ENCODE data around the gene NUMB. TPM values are rescaled to one million over a fixed set of nuclear protein-coding genes. Genes with fewer than 3 reads are reported as not detected.

NUMB gene
- total RNA-seq, 1 donor from 2014 or later, result 92.4 TPM

DNA sequence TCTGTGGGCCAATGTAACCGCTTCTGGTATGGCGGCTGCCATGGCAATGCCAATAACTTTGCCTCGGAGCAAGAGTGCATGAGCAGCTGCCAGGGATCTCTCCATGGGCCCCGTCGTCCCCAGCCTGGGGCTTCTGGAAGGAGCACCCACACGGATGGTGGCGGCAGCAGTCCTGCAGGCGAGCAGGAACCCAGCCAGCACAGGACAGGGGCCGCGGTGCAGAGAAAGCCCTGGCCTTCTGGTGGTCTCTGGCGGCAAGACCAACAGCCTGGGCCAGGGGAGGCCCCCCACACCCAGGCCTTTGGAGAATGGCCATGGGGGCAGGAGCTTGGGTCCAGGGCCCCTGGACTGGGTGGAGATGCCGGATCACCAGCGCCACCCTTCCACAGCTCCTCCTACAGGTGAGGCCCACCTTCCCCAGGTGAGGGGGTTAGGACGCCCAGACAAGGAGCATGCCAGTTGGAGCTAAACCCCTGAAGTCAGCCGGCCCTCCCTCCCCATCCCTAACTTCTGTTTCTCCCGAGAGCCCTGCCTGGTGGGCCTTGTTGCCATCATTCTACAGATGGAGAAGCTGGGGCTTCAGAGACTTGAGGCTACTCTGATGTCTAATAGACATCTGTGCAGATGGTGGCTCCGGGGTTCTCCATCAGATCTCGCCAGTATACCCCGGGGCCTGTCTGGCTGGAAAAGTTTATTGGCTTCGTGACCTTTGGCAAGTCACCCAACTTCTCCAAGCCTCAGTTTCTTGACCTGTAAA lies 195.7 kb downstream of the NUMB start:
- no peak overlapping the region for H3K4me3 Mint-ChIP-seq (ENCODE audit: low read depth)
- no peaks in the 10 kb centered on the region for H3K36me3 Mint-ChIP-seq (ENCODE audit: insufficient read depth)
- no peaks in the 10 kb centered on the region for H3K4me1 Mint-ChIP-seq (ENCODE audit: low read depth)
- TF ChIP-seq, protein P1, sequence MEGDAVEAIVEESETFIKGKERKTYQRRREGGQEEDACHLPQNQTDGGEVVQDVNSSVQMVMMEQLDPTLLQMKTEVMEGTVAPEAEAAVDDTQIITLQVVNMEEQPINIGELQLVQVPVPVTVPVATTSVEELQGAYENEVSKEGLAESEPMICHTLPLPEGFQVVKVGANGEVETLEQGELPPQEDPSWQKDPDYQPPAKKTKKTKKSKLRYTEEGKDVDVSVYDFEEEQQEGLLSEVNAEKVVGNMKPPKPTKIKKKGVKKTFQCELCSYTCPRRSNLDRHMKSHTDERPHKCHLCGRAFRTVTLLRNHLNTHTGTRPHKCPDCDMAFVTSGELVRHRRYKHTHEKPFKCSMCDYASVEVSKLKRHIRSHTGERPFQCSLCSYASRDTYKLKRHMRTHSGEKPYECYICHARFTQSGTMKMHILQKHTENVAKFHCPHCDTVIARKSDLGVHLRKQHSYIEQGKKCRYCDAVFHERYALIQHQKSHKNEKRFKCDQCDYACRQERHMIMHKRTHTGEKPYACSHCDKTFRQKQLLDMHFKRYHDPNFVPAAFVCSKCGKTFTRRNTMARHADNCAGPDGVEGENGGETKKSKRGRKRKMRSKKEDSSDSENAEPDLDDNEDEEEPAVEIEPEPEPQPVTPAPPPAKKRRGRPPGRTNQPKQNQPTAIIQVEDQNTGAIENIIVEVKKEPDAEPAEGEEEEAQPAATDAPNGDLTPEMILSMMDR (IDR thresholded peaks at IDR 0.05; ENCODE audit: unreplicated experiment), result no peak
- no peaks in the 10 kb centered on the region for H3K9me3 Mint-ChIP-seq (ENCODE audit: low read depth)
- no peak overlapping the region for H3K27ac Mint-ChIP-seq
- DNase-seq (ENCODE audit: low spot score, unreplicated experiment), result no peak
- H3K27me3 Mint-ChIP-seq, result no peaks in the 10 kb centered on the region

DNA sequence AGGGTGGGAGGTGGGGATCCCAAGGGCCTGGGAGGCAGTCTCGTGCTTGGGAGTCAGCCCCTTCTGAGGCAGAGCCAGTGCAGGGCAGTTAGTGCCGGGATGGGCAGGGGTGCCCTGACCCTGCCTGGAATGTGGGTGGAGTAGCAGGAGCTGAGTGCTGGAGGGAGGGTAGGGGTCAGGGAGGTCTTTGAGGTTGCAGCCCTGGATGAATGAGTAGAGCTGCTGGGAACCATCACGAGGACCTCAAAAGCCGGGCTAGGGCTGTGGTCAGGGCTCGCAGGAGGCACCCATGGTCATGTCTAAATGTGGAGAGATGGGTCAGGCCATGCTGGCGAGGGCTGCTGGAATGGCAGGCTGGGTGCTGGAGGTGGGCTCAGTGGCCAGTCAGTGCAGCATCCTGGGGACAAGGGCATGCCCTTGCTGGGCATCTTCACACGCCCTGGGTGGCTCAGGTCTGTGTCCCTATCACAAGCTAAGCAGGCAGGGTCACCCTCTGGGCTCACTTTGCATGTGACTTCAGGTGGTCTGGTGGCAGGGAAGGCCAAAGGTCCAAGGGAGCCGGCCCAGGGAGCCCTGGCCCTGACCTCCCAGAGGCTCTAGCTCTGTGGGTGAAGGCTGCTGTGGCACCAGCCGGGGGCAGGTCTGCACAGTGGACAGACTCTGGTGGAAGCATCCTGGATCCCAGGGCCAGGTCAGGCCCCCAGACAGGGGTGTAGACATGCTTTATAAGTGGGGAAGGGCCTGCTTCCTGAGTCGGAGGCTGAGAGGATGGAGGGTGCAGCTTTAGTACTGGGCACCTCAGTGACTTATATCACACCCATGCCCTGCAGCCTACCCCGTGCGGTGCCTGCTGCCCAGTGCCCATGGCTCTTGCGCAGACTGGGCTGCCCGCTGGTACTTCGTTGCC lies 196.6 kb downstream of the NUMB start:
- Mint-ChIP-seq H3K4me1 (ENCODE audit: low read depth) (no peaks in the 10 kb centered on the region), H3K4me3 (ENCODE audit: low read depth) (no peak overlapping the region), H3K9me3 (ENCODE audit: low read depth) (no peaks in the 10 kb centered on the region), H3K27ac (no peak overlapping the region), H3K36me3 (ENCODE audit: insufficient read depth) (no peaks in the 10 kb centered on the region), H3K27me3 (no peaks in the 10 kb centered on the region)
- no peak for DNase-seq (ENCODE audit: low spot score, unreplicated experiment)
- TF ChIP-seq, protein P1 (IDR thresholded peaks at IDR 0.05; ENCODE audit: unreplicated experiment), result no peak

DNA sequence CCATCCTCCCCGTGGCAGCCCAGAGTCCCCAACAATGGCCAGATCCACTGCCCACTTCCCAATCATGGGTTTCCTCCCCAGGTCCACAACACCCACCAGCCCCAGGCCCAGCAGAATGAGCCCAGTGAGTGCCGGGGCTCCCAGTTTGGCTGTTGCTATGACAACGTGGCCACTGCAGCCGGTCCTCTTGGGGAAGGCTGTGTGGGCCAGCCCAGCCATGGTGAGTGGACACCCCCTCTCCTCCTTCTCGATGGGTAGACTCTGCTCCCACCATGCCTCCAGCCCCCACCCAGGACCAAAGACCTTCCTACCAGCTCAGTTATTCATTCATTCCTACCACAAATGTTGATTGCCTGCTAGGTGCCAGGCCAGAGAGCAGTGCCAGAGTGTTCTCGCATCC lies 197.3 kb downstream of the NUMB start:
- TF ChIP-seq, protein P1 (IDR thresholded peaks at IDR 0.05; ENCODE audit: unreplicated experiment), result no peak
- H3K4me1 Mint-ChIP-seq (ENCODE audit: low read depth), result no peaks in the 10 kb centered on the region
- H3K4me3 Mint-ChIP-seq (ENCODE audit: low read depth), result no peak overlapping the region
- no peaks in the 10 kb centered on the region for H3K36me3 Mint-ChIP-seq (ENCODE audit: insufficient read depth)
- DNase-seq (ENCODE audit: low spot score, unreplicated experiment), result no peak
- no peak overlapping the region for H3K27ac Mint-ChIP-seq
- H3K27me3 Mint-ChIP-seq, result no peaks in the 10 kb centered on the region
- H3K9me3 Mint-ChIP-seq (ENCODE audit: low read depth), result no peaks in the 10 kb centered on the region

DNA sequence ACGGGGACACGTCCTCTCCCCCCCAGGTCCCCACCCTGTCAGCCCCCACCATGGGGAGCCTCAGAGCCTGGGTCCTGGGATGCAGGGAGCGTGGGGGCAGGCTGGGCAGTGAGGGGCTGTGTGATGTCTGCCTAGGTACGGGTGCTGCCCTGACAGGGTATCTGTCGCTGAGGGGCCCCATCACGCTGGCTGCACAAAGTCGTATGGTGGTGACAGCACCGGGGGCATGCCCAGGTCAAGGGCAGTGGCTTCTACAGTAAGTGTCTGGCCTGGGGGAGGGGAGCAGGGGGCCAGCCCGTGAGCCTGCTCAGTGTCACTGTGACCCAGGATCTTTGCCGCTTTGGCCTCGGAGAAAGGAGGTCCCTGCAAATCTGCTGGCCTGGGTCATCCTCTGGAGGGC lies 197.8 kb downstream of the NUMB start:
- TF ChIP-seq, protein P1 (IDR thresholded peaks at IDR 0.05; ENCODE audit: unreplicated experiment), result no peak
- Mint-ChIP-seq H3K4me3 (ENCODE audit: low read depth) (no peak overlapping the region), H3K4me1 (ENCODE audit: low read depth) (no peaks in the 10 kb centered on the region)

DNA sequence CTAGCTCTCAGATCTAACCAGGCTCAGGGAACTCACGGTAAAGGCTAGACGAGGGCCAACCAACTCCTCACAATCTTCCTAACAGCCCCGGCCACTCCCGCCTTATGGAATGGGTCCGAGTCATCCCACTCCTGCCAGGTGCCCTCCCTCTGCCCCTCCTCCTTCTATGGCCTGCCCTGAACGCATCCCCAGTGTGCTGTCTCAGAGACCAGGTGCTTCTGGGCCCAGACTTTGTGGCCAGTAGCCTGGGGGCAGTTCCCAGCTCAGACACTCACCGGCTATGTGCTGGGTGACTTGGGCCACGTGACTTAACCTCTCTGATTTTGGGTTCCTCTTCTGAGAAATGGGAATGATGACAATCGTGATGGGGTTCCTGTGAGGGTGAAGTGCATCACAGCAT lies 198.5 kb downstream of the NUMB start:
- TF ChIP-seq, protein P1 (IDR thresholded peaks at IDR 0.05; ENCODE audit: unreplicated experiment), result no peak
- DNase-seq (ENCODE audit: low spot score, unreplicated experiment), result no peak

More for the DNA sequence above, 197.8 kb downstream of the NUMB start:
- Mint-ChIP-seq H3K27ac (no peak overlapping the region), H3K27me3 (no peaks in the 10 kb centered on the region), H3K36me3 (ENCODE audit: insufficient read depth) (no peaks in the 10 kb centered on the region), H3K9me3 (ENCODE audit: low read depth) (no peaks in the 10 kb centered on the region)
- no peak for DNase-seq (ENCODE audit: low spot score, unreplicated experiment)

More for the DNA sequence above, 198.5 kb downstream of the NUMB start:
- H3K9me3 Mint-ChIP-seq (ENCODE audit: low read depth), result no peaks in the 10 kb centered on the region
- H3K27ac Mint-ChIP-seq, result no peak overlapping the region
- H3K4me3 Mint-ChIP-seq (ENCODE audit: low read depth), result no peak overlapping the region
- H3K4me1 Mint-ChIP-seq (ENCODE audit: low read depth), result no peaks in the 10 kb centered on the region
- H3K27me3 Mint-ChIP-seq, result no peaks in the 10 kb centered on the region
- H3K36me3 Mint-ChIP-seq (ENCODE audit: insufficient read depth), result no peaks in the 10 kb centered on the region
